ENCODE measurements around the gene LRTM2.

- TF ChIP-seq CTCF (IDR thresholded peaks at IDR 0.05) (no peak), POLR2AphosphoS5 (IDR thresholded peaks at IDR 0.05) (no peak), POLR2A (IDR thresholded peaks at IDR 0.05) (no peak), EP300 (IDR thresholded peaks at IDR 0.05) (no peak)
Measured at GRCh38 chr12:1815814-1816729, 4.3 kb upstream of the LRTM2 start.
